ENCODE measurements around the gene ADAR. TPM values are rescaled to one million over a fixed set of nuclear protein-coding genes. Genes with fewer than 3 reads are reported as not detected.

ADAR gene
- total and polyA plus RNA-seq, 2 experiments from 2014 or later = 96.4 to 188 TPM

GRCh38 chr1:154629061-154629674 is 21.2 kb upstream of the ADAR start:
- no peak overlapping the region for H3K4me3 Mint-ChIP-seq
- no peak overlapping the region for H3K4me2 ChIP-seq
- H2AFZ ChIP-seq = peak overlapping the region; percentile 14; the same call in 1 of the 2 replicates

More at GRCh38 chr1:154629061-154629674, 21.2 kb upstream of the ADAR start:
- peaks cover 10% of the 10 kb centered on the region; the same call in 2 of the 3 replicates for H3K36me3 Mint-ChIP-seq (ENCODE audit: low read depth)
- TF ChIP-seq STAT1 (IDR thresholded peaks at IDR 0.05; ENCODE audit: unreplicated experiment) (no peak), ETS1 (IDR thresholded peaks at IDR 0.05) (no peak), ZNF331 (CRISPR knock-in tag; IDR thresholded peaks at IDR 0.05; ENCODE audit: low read depth) (no peak), EZH2 (IDR thresholded peaks at IDR 0.05; ENCODE audit: low read depth, unreplicated experiment) (no peak), POLR2AphosphoS5 (IDR thresholded peaks at IDR 0.05; ENCODE audit: low read depth) (no peak), JUNB (IDR thresholded peaks at IDR 0.05; ENCODE audit: unreplicated experiment) (no peak), NANOG (IDR thresholded peaks at IDR 0.05; ENCODE audit: borderline replicate concordance) (no peak), CREB1 (CRISPR knock-in tag; IDR thresholded peaks at IDR 0.05; ENCODE audit: low read depth) (no peak), ZNF114 (CRISPR knock-in tag; IDR thresholded peaks at IDR 0.05) (no peak), CTCF (conservative IDR thresholded peaks at IDR 0.05; ENCODE audit: low read depth in 2 of 2) (no peak), EZH2phosphoT487 (IDR thresholded peaks at IDR 0.05; ENCODE audit: unreplicated experiment) (no peak)
- TF ChIP-seq, protein P1, sequence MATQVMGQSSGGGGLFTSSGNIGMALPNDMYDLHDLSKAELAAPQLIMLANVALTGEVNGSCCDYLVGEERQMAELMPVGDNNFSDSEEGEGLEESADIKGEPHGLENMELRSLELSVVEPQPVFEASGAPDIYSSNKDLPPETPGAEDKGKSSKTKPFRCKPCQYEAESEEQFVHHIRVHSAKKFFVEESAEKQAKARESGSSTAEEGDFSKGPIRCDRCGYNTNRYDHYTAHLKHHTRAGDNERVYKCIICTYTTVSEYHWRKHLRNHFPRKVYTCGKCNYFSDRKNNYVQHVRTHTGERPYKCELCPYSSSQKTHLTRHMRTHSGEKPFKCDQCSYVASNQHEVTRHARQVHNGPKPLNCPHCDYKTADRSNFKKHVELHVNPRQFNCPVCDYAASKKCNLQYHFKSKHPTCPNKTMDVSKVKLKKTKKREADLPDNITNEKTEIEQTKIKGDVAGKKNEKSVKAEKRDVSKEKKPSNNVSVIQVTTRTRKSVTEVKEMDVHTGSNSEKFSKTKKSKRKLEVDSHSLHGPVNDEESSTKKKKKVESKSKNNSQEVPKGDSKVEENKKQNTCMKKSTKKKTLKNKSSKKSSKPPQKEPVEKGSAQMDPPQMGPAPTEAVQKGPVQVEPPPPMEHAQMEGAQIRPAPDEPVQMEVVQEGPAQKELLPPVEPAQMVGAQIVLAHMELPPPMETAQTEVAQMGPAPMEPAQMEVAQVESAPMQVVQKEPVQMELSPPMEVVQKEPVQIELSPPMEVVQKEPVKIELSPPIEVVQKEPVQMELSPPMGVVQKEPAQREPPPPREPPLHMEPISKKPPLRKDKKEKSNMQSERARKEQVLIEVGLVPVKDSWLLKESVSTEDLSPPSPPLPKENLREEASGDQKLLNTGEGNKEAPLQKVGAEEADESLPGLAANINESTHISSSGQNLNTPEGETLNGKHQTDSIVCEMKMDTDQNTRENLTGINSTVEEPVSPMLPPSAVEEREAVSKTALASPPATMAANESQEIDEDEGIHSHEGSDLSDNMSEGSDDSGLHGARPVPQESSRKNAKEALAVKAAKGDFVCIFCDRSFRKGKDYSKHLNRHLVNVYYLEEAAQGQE (IDR thresholded peaks at IDR 0.05; ENCODE audit: unreplicated experiment) = no peak
- TF ChIP-seq, protein P2, sequence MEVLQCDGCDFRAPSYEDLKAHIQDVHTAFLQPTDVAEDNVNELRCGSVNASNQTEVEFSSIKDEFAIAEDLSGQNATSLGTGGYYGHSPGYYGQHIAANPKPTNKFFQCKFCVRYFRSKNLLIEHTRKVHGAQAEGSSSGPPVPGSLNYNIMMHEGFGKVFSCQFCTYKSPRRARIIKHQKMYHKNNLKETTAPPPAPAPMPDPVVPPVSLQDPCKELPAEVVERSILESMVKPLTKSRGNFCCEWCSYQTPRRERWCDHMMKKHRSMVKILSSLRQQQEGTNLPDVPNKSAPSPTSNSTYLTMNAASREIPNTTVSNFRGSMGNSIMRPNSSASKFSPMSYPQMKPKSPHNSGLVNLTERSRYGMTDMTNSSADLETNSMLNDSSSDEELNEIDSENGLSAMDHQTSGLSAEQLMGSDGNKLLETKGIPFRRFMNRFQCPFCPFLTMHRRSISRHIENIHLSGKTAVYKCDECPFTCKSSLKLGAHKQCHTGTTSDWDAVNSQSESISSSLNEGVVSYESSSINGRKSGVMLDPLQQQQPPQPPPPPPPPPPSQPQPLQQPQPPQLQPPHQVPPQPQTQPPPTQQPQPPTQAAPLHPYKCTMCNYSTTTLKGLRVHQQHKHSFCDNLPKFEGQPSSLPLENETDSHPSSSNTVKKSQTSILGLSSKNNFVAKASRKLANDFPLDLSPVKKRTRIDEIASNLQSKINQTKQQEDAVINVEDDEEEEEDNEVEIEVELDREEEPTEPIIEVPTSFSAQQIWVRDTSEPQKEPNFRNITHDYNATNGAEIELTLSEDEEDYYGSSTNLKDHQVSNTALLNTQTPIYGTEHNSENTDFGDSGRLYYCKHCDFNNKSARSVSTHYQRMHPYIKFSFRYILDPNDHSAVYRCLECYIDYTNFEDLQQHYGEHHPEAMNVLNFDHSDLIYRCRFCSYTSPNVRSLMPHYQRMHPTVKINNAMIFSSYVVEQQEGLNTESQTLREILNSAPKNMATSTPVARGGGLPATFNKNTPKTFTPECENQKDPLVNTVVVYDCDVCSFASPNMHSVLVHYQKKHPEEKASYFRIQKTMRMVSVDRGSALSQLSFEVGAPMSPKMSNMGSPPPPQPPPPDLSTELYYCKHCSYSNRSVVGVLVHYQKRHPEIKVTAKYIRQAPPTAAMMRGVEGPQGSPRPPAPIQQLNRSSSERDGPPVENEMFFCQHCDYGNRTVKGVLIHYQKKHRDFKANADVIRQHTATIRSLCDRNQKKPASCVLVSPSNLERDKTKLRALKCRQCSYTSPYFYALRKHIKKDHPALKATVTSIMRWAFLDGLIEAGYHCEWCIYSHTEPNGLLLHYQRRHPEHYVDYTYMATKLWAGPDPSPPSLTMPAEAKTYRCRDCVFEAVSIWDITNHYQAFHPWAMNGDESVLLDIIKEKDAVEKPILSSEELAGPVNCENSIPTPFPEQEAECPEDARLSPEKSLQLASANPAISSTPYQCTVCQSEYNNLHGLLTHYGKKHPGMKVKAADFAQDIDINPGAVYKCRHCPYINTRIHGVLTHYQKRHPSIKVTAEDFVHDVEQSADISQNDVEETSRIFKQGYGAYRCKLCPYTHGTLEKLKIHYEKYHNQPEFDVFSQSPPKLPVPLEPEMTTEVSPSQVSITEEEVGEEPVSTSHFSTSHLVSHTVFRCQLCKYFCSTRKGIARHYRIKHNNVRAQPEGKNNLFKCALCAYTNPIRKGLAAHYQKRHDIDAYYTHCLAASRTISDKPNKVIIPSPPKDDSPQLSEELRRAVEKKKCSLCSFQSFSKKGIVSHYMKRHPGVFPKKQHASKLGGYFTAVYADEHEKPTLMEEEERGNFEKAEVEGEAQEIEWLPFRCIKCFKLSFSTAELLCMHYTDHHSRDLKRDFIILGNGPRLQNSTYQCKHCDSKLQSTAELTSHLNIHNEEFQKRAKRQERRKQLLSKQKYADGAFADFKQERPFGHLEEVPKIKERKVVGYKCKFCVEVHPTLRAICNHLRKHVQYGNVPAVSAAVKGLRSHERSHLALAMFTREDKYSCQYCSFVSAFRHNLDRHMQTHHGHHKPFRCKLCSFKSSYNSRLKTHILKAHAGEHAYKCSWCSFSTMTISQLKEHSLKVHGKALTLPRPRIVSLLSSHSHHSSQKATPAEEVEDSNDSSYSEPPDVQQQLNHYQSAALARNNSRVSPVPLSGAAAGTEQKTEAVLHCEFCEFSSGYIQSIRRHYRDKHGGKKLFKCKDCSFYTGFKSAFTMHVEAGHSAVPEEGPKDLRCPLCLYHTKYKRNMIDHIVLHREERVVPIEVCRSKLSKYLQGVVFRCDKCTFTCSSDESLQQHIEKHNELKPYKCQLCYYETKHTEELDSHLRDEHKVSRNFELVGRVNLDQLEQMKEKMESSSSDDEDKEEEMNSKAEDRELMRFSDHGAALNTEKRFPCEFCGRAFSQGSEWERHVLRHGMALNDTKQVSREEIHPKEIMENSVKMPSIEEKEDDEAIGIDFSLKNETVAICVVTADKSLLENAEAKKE (CRISPR knock-in tag; IDR thresholded peaks at IDR 0.05) = no peak
- Histone ChIP-seq H3F3A (replicated peaks; ENCODE audit: low read depth) (no peaks in the 10 kb centered on the region), H3K9me2 (ENCODE audit: insufficient read depth) (peaks cover 5% of the 10 kb centered on the region; the same call in 1 of the 2 replicates), H4K20me1 (replicated peaks; ENCODE audit: insufficient read depth) (peaks cover 10% of the 10 kb centered on the region), H3K4me1 (ENCODE audit: insufficient read depth) (peaks cover 8% of the 10 kb centered on the region; the same call in 1 of the 2 replicates), H3K27me3 (ENCODE audit: insufficient read depth) (no peaks in the 10 kb centered on the region), H3K27ac (ENCODE audit: low read depth) (no peak overlapping the region), H3K4me3 (no peak overlapping the region), H3K36me3 (ENCODE audit: insufficient read depth) (no peaks in the 10 kb centered on the region), H3K79me2 (replicated peaks; ENCODE audit: insufficient read depth) (peaks cover 35% of the 10 kb centered on the region)
- peaks cover 19% of the 10 kb centered on the region for H3K9me3 Mint-ChIP-seq
- no peak for ATAC-seq
- no peak for DNase-seq (ENCODE audit: low spot score)
- H3K4me1 Mint-ChIP-seq = peaks cover 9% of the 10 kb centered on the region; the same call in 2 of the 3 replicates
- H3K27ac Mint-ChIP-seq = no peak overlapping the region
- H3K27me3 Mint-ChIP-seq (ENCODE audit: insufficient read depth, low read depth, poor library complexity) = peaks cover 7% of the 10 kb centered on the region

Measured in GM23338 (cell line).